Suprapubic skin (tissue), 3 donors: ENCODE measurements around the gene TMPRSS13.

Experiments
- EP300 ChIP-seq: sonication (generic); formaldehyde crosslinking; IDR thresholded peaks from one replicate; pipeline ENCODE4 v1.6.1; 2017; ENCODE audit warnings: antibody characterized with exemption
- POLR2A ChIP-seq, 2 donors: fragments of 450-650 bp; IDR thresholded peaks; one replicate each; pipeline ENCODE4 v1.6.1; 2017; ENCODE audit warnings: antibody characterized with exemption in 2 of 2, mild to moderate bottlenecking in 2 of 2, moderate library complexity in 2 of 2
- TF ChIP-seq, protein P1 (sequence below), 2 donors: fragments of 200-600 bp in 1 of 2; fragments of 450-650 bp in 1 of 2; sonication (generic) in 1 of 2; IDR thresholded peaks; one replicate each; pipeline ENCODE4 v1.5.1; 2016 to 2019; ENCODE audit warnings: antibody characterized with exemption in 2 of 2, mild to moderate bottlenecking in 1 of 2, moderate library complexity in 1 of 2

DNA sequence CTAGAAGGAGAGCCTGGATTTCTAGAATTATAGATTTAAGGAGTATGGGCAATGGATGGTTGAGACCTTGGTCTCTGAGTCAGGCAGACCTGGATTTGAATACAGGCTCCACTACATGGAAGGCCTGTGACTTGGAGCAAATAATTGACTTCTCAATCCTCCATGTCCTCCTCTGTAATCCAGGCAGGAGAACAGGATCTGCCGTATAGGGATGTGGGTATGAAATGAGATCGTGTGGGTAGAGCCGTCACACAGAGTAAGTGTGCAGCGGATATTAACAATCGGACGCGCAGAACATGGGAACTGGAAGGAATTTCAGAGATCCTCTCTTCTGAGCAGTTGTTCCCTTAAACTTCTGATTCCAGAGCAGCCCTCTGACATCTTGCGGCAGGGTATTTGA lies 11.5 kb upstream of the TMPRSS13 start:
- TF ChIP-seq, protein P1, sequence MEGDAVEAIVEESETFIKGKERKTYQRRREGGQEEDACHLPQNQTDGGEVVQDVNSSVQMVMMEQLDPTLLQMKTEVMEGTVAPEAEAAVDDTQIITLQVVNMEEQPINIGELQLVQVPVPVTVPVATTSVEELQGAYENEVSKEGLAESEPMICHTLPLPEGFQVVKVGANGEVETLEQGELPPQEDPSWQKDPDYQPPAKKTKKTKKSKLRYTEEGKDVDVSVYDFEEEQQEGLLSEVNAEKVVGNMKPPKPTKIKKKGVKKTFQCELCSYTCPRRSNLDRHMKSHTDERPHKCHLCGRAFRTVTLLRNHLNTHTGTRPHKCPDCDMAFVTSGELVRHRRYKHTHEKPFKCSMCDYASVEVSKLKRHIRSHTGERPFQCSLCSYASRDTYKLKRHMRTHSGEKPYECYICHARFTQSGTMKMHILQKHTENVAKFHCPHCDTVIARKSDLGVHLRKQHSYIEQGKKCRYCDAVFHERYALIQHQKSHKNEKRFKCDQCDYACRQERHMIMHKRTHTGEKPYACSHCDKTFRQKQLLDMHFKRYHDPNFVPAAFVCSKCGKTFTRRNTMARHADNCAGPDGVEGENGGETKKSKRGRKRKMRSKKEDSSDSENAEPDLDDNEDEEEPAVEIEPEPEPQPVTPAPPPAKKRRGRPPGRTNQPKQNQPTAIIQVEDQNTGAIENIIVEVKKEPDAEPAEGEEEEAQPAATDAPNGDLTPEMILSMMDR (IDR thresholded peaks at IDR 0.05): no peak
- TF ChIP-seq POLR2A (IDR thresholded peaks at IDR 0.05) (no peak), EP300 (no peak)
